Memory B cell (primary cell): ENCODE data around the gene CACNB4.

Experiments
- ATAC-seq: fragments of 150-1000 bp; cut with Tn5 transposase; 2 replicates; pipeline ENCODE4 v1.10.0; 2021; ENCODE audit warnings: low read depth, mild to moderate bottlenecking, moderate library complexity
- DNase-seq, 2 donors: peaks; one replicate each; pipeline ENCODE4 v3.0.0; 2022; ENCODE audit warnings: low spot score in 2 of 2
- H3K27ac Mint-ChIP-seq: one replicate; pipeline ENCODE4 v1.8.0; 2022; ENCODE audit warnings: mild to moderate bottlenecking, moderate library complexity, mixed read lengths
- H3K27me3 Mint-ChIP-seq: one replicate; pipeline ENCODE4 v1.8.0; 2022; ENCODE audit warnings: mixed read lengths
- H3K36me3 Mint-ChIP-seq: one replicate; pipeline ENCODE4 v1.8.0; 2022; ENCODE audit warnings: mild to moderate bottlenecking, mixed read lengths
- H3K4me1 Mint-ChIP-seq: one replicate; pipeline ENCODE4 v1.8.0; 2022; ENCODE audit warnings: mixed read lengths
- H3K4me3 Mint-ChIP-seq: one replicate; pipeline ENCODE4 v1.8.0; 2022; ENCODE audit warnings: mild to moderate bottlenecking, moderate library complexity, mixed read lengths
- H3K9me3 Mint-ChIP-seq: one replicate; pipeline ENCODE4 v1.8.0; 2022; ENCODE audit warnings: mixed read lengths

The CACNB4 gene

DNA sequence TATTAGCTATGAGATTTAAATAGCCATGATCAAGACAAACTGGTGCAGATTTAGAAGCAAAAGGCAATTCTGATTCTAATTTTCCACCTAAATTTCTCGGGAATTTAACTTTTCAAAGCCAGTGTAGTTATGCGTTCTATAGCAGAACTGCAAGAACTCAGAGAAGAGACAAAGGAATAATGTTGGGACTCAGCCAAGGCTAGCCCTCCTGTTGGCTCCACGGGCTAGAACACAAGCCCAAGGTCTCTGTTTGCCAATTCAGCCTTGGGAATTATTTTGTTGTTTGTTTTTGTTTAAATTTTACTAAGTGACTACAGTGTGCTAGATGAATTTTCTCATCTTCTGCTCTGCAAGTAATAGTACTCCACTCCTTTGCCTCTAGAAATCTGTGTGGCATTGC is 121.2 kb downstream of the CACNB4 start:
- Mint-ChIP-seq H3K4me3 (no peak overlapping the region), H3K27ac (no peak overlapping the region), H3K36me3 (peaks cover 2% of the 10 kb centered on the region), H3K27me3 (peaks cover 13% of the 10 kb centered on the region), H3K9me3 (no peaks in the 10 kb centered on the region), H3K4me1 (peaks cover 5% of the 10 kb centered on the region)
- DNase-seq (no peak), ATAC-seq (no peak)

DNA sequence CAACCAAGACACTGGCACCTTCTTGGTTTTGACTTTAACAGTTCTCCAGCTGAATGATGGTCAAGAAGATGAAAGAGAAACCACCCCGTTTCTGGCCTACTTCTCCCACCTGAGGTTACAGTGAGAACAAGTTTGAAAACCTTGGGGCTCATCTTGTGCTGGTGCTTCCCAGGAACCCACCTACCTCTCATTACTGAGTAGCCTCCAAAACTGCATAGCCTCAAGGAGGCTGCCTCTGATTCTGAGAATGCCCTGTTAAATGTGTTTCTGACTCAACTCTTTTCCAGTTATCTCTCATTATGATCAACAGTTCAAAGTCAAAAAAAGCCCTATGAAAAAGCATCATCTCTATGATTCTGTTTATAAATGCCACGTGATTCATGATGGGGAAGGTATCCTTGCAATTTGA is 121.9 kb downstream of the CACNB4 start:
- DNase-seq (no peak), ATAC-seq (no peak)
- no peak overlapping the region for H3K27ac Mint-ChIP-seq
- peaks cover 5% of the 10 kb centered on the region for H3K4me1 Mint-ChIP-seq
- H3K9me3 Mint-ChIP-seq = no peaks in the 10 kb centered on the region
- H3K4me3 Mint-ChIP-seq = no peak overlapping the region
- H3K27me3 Mint-ChIP-seq = peaks cover 13% of the 10 kb centered on the region
- H3K36me3 Mint-ChIP-seq = peaks cover 2% of the 10 kb centered on the region

DNA sequence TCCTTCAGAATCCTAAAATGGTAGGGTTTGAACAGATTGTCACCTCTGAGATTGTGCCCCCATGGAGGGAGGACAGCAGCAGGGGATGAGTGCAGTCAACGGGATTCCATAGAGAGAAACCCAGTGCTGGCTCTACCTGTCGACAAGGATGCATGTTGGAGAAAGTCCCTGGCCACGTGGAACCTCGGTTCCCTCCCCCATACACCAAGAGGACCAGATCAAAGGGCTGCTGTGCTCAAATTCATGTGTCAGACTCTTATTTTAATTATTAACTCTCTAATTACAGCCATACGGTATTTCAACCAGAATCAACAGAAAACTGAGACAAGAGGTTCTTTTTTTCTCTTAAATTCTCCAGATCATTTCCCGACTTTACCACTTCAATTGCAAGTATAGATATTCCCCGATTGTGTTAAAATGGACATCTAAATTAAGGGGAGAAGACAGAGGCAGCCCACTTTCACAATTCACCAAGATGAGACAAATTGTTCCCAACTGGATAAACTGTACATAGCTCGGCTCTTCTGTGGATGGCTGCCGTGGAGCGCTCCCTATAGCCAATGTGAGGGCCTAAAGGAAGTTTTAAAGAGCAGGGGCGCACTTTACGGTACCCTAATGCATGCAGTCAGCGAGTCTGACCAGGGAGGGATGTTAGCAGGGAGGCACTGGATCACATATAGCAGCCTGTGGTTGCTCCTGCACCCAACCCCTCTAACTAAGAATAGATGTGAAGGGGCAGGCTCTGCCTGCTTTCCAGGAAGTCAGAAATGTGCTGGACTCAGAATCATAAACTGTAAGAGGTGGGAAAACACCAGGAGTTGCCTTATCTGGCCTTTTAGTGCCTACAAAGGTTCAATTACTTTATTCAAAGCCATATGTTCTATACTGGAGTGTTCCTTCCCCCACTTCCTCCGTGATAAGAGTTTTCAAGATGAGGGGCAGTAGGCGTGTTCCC is 123.1 kb downstream of the CACNB4 start:
- DNase-seq (no peak), ATAC-seq (no peak)
- Mint-ChIP-seq H3K4me3 (no peak overlapping the region), H3K27me3 (peaks cover 14% of the 10 kb centered on the region), H3K27ac (no peak overlapping the region), H3K36me3 (peaks cover 3% of the 10 kb centered on the region), H3K9me3 (no peaks in the 10 kb centered on the region), H3K4me1 (peaks cover 5% of the 10 kb centered on the region)

DNA sequence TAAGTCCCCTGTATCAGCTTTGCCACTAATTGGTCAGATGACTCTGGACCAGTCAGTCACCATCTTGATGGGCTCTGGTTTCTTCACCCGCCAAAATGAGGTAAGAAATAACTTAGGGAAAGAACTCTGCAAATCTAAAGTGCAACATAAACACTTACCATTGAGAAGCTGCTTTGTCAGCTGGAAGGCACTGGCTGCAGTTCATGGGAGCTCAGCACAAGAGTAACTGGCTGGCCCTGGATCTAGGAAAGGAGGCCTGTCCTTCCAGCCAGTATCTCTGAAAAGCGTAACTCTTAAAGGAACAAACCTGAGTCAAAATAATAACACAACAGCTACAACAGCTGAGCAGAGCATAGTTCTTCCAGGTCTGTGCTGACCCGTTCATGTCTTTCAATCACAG is 123.9 kb downstream of the CACNB4 start:
- ATAC-seq (no peak), DNase-seq (no peak)
- no peaks in the 10 kb centered on the region for H3K9me3 Mint-ChIP-seq
- peaks cover 3% of the 10 kb centered on the region for H3K36me3 Mint-ChIP-seq
- H3K4me1 Mint-ChIP-seq = peaks cover 5% of the 10 kb centered on the region
- no peak overlapping the region for H3K4me3 Mint-ChIP-seq
- H3K27me3 Mint-ChIP-seq = peaks cover 11% of the 10 kb centered on the region
- H3K27ac Mint-ChIP-seq = no peak overlapping the region

DNA sequence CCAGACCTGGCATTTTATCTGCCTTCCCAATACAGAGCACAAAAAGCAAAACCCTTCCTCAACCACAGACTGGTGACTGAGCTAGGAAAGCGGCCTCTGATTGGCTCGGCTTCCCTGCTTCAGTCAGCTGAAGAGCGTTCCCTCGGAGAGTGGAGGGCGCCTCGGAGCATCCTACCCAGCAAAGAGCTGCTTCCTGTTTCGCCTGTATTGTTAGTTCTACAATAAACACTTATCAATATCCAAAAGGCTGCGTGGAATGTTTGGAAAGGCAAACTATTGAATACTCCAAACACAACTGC is 125.0 kb downstream of the CACNB4 start:
- H3K36me3 Mint-ChIP-seq = peaks cover 2% of the 10 kb centered on the region
- ATAC-seq = no peak
- no peak overlapping the region for H3K27ac Mint-ChIP-seq
- peaks cover 5% of the 10 kb centered on the region for H3K4me1 Mint-ChIP-seq
- no peaks in the 10 kb centered on the region for H3K9me3 Mint-ChIP-seq
- DNase-seq = no peak
- no peak overlapping the region for H3K4me3 Mint-ChIP-seq
- peaks cover 10% of the 10 kb centered on the region for H3K27me3 Mint-ChIP-seq

DNA sequence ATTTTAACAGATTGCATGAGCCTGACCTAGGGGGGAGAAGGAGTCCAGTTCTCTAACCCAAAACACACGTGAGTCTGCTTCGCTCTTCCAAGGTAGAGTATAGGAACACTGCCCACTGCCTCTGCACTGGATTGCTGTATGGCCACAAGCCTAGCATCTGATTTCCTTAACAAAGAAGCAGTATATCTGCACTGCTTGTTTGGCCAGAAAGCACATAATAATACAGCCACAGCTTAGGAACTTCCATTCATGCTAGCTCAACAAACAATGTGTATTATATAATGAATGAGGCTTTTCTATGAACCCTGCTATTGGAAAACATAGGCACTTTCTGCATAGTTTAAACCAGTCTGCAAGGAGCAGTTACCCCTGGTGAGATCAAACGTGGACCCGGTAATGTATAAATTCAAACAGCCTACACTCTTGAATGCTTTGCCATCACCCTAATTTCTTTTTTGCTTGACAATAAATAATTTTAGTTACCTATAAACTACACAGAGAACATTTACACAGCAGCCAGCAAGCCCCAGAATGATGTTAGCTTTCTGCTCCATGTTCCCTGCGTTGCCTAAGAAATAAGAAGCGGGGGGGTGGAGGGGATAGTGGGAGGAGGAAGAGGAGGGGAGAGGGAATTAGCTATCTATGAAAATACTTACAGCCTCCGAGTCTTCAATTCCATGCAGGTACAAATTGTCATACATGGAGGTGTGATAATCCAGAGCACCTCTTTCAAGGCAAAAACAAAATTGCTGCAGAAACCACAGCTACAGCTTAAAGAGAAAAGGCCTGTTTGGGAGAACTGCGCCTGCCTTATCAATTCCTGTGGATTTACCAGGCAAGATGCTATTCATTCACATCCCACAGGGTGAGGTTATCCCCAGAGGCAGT is 125.6 kb downstream of the CACNB4 start:
- Mint-ChIP-seq H3K27me3 (peaks cover 11% of the 10 kb centered on the region), H3K9me3 (no peaks in the 10 kb centered on the region), H3K27ac (no peak overlapping the region), H3K4me3 (no peak overlapping the region), H3K4me1 (peaks cover 5% of the 10 kb centered on the region), H3K36me3 (peaks cover 1% of the 10 kb centered on the region)
- ATAC-seq (no peak), DNase-seq (no peak)

DNA sequence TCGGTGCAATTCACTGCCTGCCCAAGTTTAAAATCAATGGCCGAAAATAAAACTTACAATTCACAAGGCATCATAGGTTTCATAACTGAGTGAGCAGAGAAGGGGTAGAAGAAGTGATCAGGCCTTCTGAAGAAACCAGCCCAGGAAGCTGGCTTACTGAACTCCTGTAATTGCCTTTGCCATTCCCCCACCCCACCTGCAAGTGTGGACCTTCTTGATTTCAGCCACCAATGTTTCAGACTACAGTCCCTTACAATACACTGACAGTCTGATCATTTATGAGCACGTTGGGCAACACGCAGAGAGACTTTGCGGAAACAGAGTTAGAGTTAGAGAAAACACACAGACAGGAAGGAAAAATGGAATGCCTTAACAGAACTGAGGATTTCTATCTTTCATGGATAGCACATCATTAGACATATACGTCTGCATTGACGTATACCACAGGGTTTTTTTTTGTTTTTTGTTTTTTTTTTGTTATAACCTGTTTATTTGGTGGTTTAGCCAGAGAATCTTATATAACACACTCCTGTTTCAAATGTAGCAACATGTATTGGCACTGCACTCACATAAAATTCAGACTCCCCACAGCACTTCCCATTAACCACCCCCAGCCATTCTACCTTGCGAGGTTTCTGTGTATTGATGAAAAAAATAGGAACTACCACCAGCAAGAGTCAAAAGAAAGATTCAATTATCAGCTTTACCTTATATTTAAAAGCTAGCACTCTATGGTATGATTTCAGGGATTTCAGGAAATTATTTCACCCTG is 126.4 kb downstream of the CACNB4 start:
- no peak overlapping the region for H3K27ac Mint-ChIP-seq
- no peak overlapping the region for H3K4me3 Mint-ChIP-seq
- peaks cover 5% of the 10 kb centered on the region for H3K4me1 Mint-ChIP-seq
- H3K27me3 Mint-ChIP-seq = peaks cover 10% of the 10 kb centered on the region
- DNase-seq (no peak), ATAC-seq (no peak)
- H3K9me3 Mint-ChIP-seq = no peaks in the 10 kb centered on the region
- H3K36me3 Mint-ChIP-seq = peaks cover 1% of the 10 kb centered on the region

DNA sequence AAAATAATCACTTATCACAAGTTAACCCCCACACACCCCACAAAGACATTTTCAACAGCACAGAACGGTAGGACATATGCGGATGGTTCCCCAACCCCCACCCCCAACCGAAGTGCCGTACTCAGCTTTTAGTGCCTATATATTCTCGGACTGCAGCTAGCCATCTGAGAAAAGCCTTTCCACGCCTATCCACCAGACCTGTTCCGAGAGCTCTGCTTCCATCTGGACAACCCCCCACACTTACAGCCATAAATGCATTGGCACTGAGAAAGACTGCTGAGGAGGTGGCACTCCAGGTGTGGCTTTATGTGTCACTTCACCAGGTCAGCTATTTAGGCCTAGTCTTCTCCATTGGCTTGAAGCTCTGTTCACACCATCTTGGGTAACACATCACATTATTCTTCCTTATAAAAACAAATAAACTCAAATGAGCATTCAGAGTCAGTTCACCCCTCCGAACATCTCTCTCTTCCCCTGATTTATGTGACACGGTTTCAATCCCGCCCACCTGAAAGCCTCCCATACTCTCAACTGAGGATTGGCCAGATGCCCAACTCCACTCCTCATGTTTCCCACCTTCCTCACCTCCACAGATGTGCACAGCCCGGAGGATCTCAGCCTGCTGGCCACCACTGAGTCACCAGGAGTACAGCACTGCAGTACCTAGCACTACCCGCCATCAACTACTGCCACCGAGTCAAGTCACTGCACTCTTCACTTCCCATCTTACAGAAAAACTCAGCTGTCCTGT is 127.4 kb downstream of the CACNB4 start:
- H3K27me3 Mint-ChIP-seq = peaks cover 10% of the 10 kb centered on the region
- no peak overlapping the region for H3K27ac Mint-ChIP-seq
- no peaks in the 10 kb centered on the region for H3K9me3 Mint-ChIP-seq
- no peak for DNase-seq
- no peak overlapping the region for H3K4me3 Mint-ChIP-seq
- no peak for ATAC-seq
- peaks cover 1% of the 10 kb centered on the region for H3K36me3 Mint-ChIP-seq
- peaks cover 5% of the 10 kb centered on the region for H3K4me1 Mint-ChIP-seq

DNA sequence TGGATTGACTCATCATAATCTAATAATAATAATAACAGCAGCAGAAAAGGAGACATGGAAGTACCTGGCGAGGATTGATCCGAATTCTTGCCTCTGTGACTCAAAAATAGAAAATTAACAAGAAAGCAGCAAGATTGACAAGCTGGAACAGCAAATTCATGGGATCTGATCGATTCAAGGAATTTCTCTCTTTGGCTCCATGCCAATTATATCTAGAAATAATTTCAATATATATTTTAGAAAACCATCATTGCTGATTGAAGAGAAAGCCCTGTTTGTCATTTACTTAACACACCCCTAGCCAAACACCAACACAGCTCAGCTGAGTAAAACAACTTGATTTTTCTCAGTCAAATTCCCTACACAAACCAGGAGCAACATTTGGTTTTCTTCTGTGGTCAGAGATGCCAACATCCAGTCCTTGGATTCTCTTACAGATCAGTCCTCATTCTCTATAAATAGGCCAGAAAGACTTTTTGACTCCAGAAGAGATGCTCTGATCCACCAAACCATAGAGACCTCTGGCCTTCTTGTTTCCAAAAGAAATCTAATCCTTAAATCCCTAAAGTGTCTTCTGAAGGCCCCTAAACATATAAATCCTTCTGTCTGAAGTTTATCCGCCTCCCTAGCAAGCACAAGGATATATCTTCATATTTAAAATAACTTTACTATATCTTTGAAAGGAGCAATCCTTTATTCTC is 129.9 kb downstream of the CACNB4 start:
- no peak overlapping the region for H3K4me3 Mint-ChIP-seq
- peaks cover 7% of the 10 kb centered on the region for H3K27me3 Mint-ChIP-seq
- ATAC-seq (no peak), DNase-seq (no peak)
- peaks cover 3% of the 10 kb centered on the region for H3K4me1 Mint-ChIP-seq
- H3K27ac Mint-ChIP-seq = no peak overlapping the region
- H3K36me3 Mint-ChIP-seq = peaks cover 1% of the 10 kb centered on the region
- no peaks in the 10 kb centered on the region for H3K9me3 Mint-ChIP-seq

DNA sequence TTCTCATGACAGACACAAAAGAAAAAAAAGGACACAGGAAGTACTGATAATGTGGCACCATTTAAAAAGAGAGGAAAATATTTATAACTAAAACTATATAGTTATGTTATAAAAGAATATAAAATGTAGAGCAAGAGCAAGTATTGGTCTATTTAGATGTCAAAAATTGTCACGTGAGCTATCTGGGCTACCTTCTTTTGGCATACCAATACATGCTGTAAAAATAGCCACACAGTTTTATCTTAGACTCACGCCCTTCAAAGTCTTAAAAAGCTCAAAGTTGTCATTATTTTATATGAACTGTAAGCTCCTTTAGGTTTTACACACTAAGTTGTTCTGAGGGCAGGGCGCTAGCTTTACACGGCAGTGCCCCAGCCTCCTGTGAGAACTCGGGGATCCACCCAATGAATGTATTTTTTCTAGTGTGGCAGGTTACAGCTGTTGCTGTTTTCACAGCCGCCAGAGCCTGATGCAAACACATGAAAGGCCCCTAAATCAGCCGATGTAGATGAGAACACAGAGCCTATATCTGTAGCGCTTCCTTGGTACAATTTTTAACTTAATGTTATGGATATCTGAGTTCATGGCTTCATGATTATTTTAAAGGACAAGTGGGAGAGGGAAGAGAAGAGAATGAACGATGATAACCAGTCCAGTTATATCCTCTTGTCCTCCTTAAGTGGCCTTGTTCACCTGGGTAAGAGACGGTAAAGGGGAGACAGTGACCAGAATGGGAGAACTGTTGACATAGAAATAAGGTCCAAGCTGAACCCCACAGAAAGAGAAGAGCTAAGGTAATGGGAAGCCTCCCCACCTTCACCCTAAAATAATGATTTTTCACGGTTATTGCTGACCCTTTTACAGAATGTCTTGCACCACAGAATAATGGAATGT is 130.8 kb downstream of the CACNB4 start:
- Mint-ChIP-seq H3K36me3 (peaks cover 1% of the 10 kb centered on the region), H3K4me3 (no peak overlapping the region), H3K27ac (no peak overlapping the region), H3K27me3 (peaks cover 7% of the 10 kb centered on the region), H3K4me1 (no peaks in the 10 kb centered on the region), H3K9me3 (no peaks in the 10 kb centered on the region)
- ATAC-seq (no peak), DNase-seq (no peak)

DNA sequence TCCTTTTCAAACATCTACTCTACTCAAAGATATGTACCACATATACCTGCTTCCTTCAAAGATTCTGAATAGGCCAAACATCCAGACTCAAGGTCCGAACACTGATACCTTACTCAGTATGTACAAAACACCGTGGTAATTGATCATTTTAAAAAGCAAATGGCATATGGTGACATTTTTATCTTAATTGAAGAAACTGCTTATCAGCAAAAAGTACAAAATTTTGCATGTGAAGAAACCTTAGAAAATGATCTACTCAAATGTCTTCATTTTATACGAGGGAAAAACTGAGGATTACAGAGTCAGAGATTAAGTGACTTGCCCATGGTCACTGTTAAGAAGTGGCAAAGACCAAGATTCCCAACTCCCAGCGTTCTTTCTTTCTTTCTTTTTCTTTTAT is 133.0 kb downstream of the CACNB4 start:
- no peaks in the 10 kb centered on the region for H3K36me3 Mint-ChIP-seq
- no peak for DNase-seq
- H3K4me1 Mint-ChIP-seq = no peaks in the 10 kb centered on the region
- peaks cover 4% of the 10 kb centered on the region for H3K27me3 Mint-ChIP-seq
- ATAC-seq = no peak
- H3K4me3 Mint-ChIP-seq = no peak overlapping the region
- no peak overlapping the region for H3K27ac Mint-ChIP-seq
- no peaks in the 10 kb centered on the region for H3K9me3 Mint-ChIP-seq

DNA sequence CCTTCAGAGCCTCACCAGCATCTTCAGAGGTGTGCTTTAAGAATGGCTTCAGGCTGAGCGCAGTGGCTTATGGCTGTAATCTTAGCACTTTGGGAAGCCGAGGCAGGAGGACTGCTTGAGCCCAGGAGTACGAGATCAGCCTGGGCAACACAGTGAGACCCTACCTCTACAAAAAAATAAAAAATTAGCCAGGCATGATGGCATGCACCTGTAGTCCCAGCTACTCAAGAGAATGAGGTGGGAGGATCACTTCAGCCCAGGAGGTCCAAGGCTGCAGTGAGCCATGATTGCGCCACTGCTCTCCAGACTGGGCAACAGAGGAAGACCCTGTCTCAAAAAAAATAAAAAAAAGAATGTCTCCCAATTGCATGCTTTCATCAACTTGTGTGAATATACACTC is 137.3 kb downstream of the CACNB4 start:
- Mint-ChIP-seq H3K4me3 (no peak overlapping the region), H3K36me3 (no peaks in the 10 kb centered on the region), H3K27ac (no peak overlapping the region), H3K4me1 (no peaks in the 10 kb centered on the region), H3K27me3 (peaks cover 2% of the 10 kb centered on the region), H3K9me3 (no peaks in the 10 kb centered on the region)
- DNase-seq (no peak), ATAC-seq (no peak)
